ENCODE data around the gene CD82. TPM values are rescaled to one million over a fixed set of nuclear protein-coding genes. Genes with fewer than 3 reads are reported as not detected.

CD82 gene
- polyA plus RNA-seq, 1 donor from 2014 or later = 0.84 TPM

GRCh38 chr11:44536788-44537516, 28.5 kb upstream of the CD82 start:
- H3K79me2 ChIP-seq (replicated peaks; ENCODE audit: insufficient read depth, low read length) = no peaks in the 10 kb centered on the region
- H3F3A ChIP-seq (ENCODE audit: insufficient read depth, low read length, poor library complexity, severe bottlenecking) = no peaks in the 10 kb centered on the region
- H3K36me3 ChIP-seq (ENCODE audit: insufficient read depth, low read length) = no peaks in the 10 kb centered on the region
- TF ChIP-seq SMC3 (conservative IDR thresholded peaks at IDR 0.05; ENCODE audit: poor library complexity) (no peak), MXI1 (conservative IDR thresholded peaks at IDR 0.05; ENCODE audit: poor library complexity, severe bottlenecking) (no peak), TAF1 (IDR thresholded peaks at IDR 0.05; ENCODE audit: low read depth) (no peak), EP300 (conservative IDR thresholded peaks at IDR 0.05; ENCODE audit: poor library complexity, severe bottlenecking) (no peak), REST (IDR thresholded peaks at IDR 0.05; ENCODE audit: borderline replicate concordance) (no peak), POLR2AphosphoS5 (IDR thresholded peaks at IDR 0.05) (no peak), EZH2 (IDR thresholded peaks at IDR 0.05; ENCODE audit: borderline replicate concordance, insufficient read depth, low read length, poor library complexity, severe bottlenecking) (no peak), RAD21 (conservative IDR thresholded peaks at IDR 0.05) (no peak)
- TF ChIP-seq, protein P1, sequence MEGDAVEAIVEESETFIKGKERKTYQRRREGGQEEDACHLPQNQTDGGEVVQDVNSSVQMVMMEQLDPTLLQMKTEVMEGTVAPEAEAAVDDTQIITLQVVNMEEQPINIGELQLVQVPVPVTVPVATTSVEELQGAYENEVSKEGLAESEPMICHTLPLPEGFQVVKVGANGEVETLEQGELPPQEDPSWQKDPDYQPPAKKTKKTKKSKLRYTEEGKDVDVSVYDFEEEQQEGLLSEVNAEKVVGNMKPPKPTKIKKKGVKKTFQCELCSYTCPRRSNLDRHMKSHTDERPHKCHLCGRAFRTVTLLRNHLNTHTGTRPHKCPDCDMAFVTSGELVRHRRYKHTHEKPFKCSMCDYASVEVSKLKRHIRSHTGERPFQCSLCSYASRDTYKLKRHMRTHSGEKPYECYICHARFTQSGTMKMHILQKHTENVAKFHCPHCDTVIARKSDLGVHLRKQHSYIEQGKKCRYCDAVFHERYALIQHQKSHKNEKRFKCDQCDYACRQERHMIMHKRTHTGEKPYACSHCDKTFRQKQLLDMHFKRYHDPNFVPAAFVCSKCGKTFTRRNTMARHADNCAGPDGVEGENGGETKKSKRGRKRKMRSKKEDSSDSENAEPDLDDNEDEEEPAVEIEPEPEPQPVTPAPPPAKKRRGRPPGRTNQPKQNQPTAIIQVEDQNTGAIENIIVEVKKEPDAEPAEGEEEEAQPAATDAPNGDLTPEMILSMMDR (IDR thresholded peaks at IDR 0.05; ENCODE audit: poor library complexity, severe bottlenecking) = no peak
- no peak overlapping the region for H3K4me3 ChIP-seq (ENCODE audit: low read length)
- H3K4me2 ChIP-seq (ENCODE audit: low read length) = no peak overlapping the region
- H3K27ac ChIP-seq (ENCODE audit: low read length) = no peak overlapping the region
- H3K9ac ChIP-seq (ENCODE audit: low read length) = no peak overlapping the region
- no peaks in the 10 kb centered on the region for H3K9me2 ChIP-seq (ENCODE audit: insufficient read depth, low read length)
- H2AFZ ChIP-seq (ENCODE audit: low read depth, low read length) = no peak overlapping the region
- no peaks in the 10 kb centered on the region for H3K27me3 ChIP-seq (ENCODE audit: insufficient read depth, low read depth, low read length)
- no peaks in the 10 kb centered on the region for H3K9me3 ChIP-seq (ENCODE audit: low read length)
- no peaks in the 10 kb centered on the region for H4K20me1 ChIP-seq (ENCODE audit: insufficient read depth)

DNA sequence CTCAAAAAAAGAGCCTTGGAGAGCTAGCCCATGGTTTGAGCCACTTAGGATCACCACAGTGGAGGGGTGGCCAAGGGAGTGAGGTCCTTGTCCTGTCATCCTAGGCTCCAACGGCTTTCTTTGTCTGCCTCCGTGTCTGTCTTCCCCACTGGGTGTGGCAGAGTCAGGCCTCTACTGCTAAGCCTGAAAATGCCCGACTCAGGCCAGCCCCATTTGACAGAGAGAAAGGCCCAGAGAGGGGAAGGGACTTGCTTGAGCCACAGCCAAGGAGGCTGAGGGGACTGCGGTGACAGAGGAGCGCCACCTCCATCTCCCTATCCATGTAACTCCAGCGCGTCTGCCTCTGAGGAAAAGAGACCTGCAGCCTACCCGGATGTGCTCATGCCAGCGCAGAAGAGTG, 27.8 kb upstream of the CD82 start:
- no peaks in the 10 kb centered on the region for H3F3A ChIP-seq (ENCODE audit: insufficient read depth, low read length, poor library complexity, severe bottlenecking)
- no peak overlapping the region for H3K4me3 ChIP-seq (ENCODE audit: low read length)
- H3K27me3 ChIP-seq (ENCODE audit: insufficient read depth, low read depth, low read length) = no peaks in the 10 kb centered on the region
- H3K27ac ChIP-seq (ENCODE audit: low read length) = no peak overlapping the region
- H3K9ac ChIP-seq (ENCODE audit: low read length) = no peak overlapping the region
- no peak overlapping the region for H3K4me2 ChIP-seq (ENCODE audit: low read length)
- no peaks in the 10 kb centered on the region for H4K20me1 ChIP-seq (ENCODE audit: insufficient read depth)
- no peaks in the 10 kb centered on the region for H3K9me2 ChIP-seq (ENCODE audit: insufficient read depth, low read length)
- no peaks in the 10 kb centered on the region for H3K79me2 ChIP-seq (replicated peaks; ENCODE audit: insufficient read depth, low read length)
- no peaks in the 10 kb centered on the region for H3K9me3 ChIP-seq (ENCODE audit: low read length)
- TF ChIP-seq RAD21 (conservative IDR thresholded peaks at IDR 0.05) = no peak
- no peak for TF ChIP-seq EP300 (conservative IDR thresholded peaks at IDR 0.05; ENCODE audit: poor library complexity, severe bottlenecking)
- no peak for TF ChIP-seq REST (IDR thresholded peaks at IDR 0.05; ENCODE audit: borderline replicate concordance)
- TF ChIP-seq SMC3 (conservative IDR thresholded peaks at IDR 0.05; ENCODE audit: poor library complexity) = no peak
- TF ChIP-seq EZH2 (IDR thresholded peaks at IDR 0.05; ENCODE audit: borderline replicate concordance, insufficient read depth, low read length, poor library complexity, severe bottlenecking) = no peak
- TF ChIP-seq POLR2AphosphoS5 (IDR thresholded peaks at IDR 0.05) = no peak
- no peak for TF ChIP-seq TAF1 (IDR thresholded peaks at IDR 0.05; ENCODE audit: low read depth)
- TF ChIP-seq, protein P1 (IDR thresholded peaks at IDR 0.05; ENCODE audit: poor library complexity, severe bottlenecking) = no peak
- no peak for TF ChIP-seq MXI1 (conservative IDR thresholded peaks at IDR 0.05; ENCODE audit: poor library complexity, severe bottlenecking)
- no peak overlapping the region for H2AFZ ChIP-seq (ENCODE audit: low read depth, low read length)
- H3K36me3 ChIP-seq (ENCODE audit: insufficient read depth, low read length) = no peaks in the 10 kb centered on the region

Data from neural cell (in vitro differentiated cells).